Fibroblast of lung (primary cell): ENCODE measurements around the gene PIK3R2. TPM values are rescaled to one million over a fixed set of nuclear protein-coding genes. Genes with fewer than 3 reads are reported as not detected.

Source experiments
- DNase-seq, 2 donors: peaks; one replicate each; pipeline versions ENCODE4 v3.0.0 to v3.0.0-alpha.2; 2010; ENCODE audit warnings: low read depth in 2 of 2
- H2AFZ ChIP-seq: 2 replicates; pipeline ENCODE4 v1.5.1; 2012; ENCODE audit warnings: low read length, control low read depth, inconsistent platforms
- H3K27ac ChIP-seq: 2 replicates; pipeline ENCODE4 v1.5.1; 2011; ENCODE audit warnings: low read length, control low read depth; ENCODE audit not compliant: insufficient read depth
- H3K27me3 ChIP-seq: 2 replicates; pipeline ENCODE4 v1.5.1; 2011; ENCODE audit warnings: mild to moderate bottlenecking, low read length; ENCODE audit not compliant: control insufficient read depth, insufficient read depth
- H3K36me3 ChIP-seq: 2 replicates; pipeline ENCODE4 v1.5.1; 2011; ENCODE audit warnings: low read length; ENCODE audit not compliant: control insufficient read depth, insufficient read depth
- H3K4me1 ChIP-seq: 2 replicates; pipeline ENCODE4 v1.5.1; 2011; ENCODE audit warnings: low read length; ENCODE audit not compliant: control insufficient read depth, insufficient read depth; ENCODE audit errors: extremely low read depth
- H3K4me2 ChIP-seq: 2 replicates; pipeline ENCODE4 v1.5.1; 2011; ENCODE audit warnings: low read length, control low read depth; ENCODE audit not compliant: insufficient read depth; ENCODE audit errors: extremely low read depth
- H3K4me3 ChIP-seq, 4 experiments: fragments of 200-600 bp in 1 of 4; sonication (generic) in 1 of 4; replicated peaks in 1 of 4; 2 replicates each; pipeline ENCODE4 v1.5.1; 2011 to 2016; ENCODE audit warnings: low read length in 4 of 4, low read depth in 3 of 4, mild to moderate bottlenecking in 3 of 4, control low read depth in 2 of 4, inconsistent platforms in 1 of 4, mixed read lengths in 1 of 4; ENCODE audit not compliant: insufficient read depth in 1 of 4; ENCODE audit errors: control extremely low read depth in 1 of 4
- H3K79me2 ChIP-seq: 2 replicates; pipeline ENCODE4 v1.5.1; 2012; ENCODE audit warnings: mild to moderate bottlenecking, low read length, inconsistent platforms; ENCODE audit not compliant: control insufficient read depth, insufficient read depth
- H3K9ac ChIP-seq: 2 replicates; pipeline ENCODE4 v1.5.1; 2011; ENCODE audit warnings: mild to moderate bottlenecking, low read length, control low read depth; ENCODE audit not compliant: insufficient read depth
- H3K9me3 ChIP-seq: 2 replicates; pipeline ENCODE4 v1.5.1; 2012; ENCODE audit warnings: low read depth, low read length; ENCODE audit not compliant: control insufficient read depth, insufficient read depth
- H4K20me1 ChIP-seq: 2 replicates; pipeline ENCODE4 v1.5.1; 2011; ENCODE audit warnings: low read length; ENCODE audit not compliant: control insufficient read depth, insufficient read depth; ENCODE audit errors: extremely low read depth
- EZH2 ChIP-seq: IDR thresholded peaks from 2 replicates; pipeline ENCODE4 v1.5.1; 2012; ENCODE audit warnings: low read length, control low read depth, mild to moderate bottlenecking; ENCODE audit errors: missing control alignments
- polyA plus RNA-seq, 2 donors: library from polyadenylated mRNA; depleted of rRNA in 1 of 2; stranded (reverse) in 1 of 2; unstranded in 1 of 2; fragments of >200 nt; gene quantifications; 2 replicates each; pipeline ENCODE4 v1.2.1, GENCODE V29; 2011 to 2012; ENCODE audit warnings: missing spikeins in 1 of 2
- total RNA-seq: library from RNA; depleted of rRNA; stranded (reverse); fragments of >200 nt; gene quantifications from 2 replicates; pipeline ENCODE4 v1.2.1, GENCODE V29; 2014
- TF ChIP-seq, protein P1 (sequence below), 2 donors: IDR thresholded peaks in 1 of 2; conservative IDR thresholded peaks in 1 of 2; 1 replicate in 1 of 2; 2 replicates in 1 of 2; pipeline ENCODE4 v1.5.1; 2011 to 2012; ENCODE audit warnings: low read length in 2 of 2, control low read depth in 1 of 2, inconsistent platforms in 1 of 2, low read depth in 1 of 2, mild to moderate bottlenecking in 1 of 2

The PIK3R2 gene
- total and polyA plus RNA-seq, 2 donors (not counting 1 experiment from before 2014, with no cell fraction given): 10.1 to 18.4 TPM

DNA sequence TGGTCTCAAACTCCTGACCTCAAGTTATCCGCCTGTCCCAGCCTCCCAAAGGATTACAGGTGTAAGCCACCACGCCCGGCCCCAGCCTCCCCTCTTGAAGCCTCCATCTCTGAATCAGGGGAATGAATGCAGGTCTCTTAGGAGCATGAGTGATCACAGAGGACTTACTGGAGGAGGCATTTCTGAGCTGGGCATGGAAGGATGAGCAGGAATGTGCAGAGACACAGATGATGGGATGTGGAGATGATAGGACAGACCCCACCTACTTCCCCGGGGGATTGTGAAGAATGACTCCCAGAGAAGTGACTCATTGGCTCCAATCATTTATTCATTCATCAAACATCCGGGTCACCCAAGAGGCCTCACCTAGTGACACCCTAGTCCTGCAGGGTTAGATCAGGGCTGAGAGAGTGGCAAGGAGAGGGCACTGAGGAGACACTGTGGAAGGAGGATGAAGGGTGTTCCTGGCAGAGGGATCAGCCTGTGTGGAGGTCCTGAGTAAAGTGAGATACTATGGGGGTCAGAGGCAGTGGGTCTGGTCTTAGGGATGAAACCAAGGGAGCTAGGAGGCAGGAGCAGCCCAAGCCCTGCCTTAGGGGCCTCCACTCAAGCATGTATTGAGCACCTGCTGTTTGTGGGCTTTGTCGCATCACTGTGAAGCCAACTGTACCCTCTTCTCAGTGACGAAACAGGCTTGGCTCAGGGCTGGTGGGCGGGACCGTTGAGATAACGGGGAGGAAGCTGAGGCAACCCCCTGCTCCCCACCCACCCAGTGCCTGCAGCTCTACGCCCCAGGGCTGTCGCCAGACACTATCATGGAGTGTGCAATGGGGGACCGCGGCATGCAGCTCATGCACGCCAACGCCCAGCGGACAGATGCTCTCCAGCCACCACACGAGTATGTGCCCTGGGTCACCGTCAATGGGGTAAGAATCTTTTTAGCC, 23.7 kb downstream of the PIK3R2 start:
- H3K36me3 ChIP-seq: no peaks in the 10 kb centered on the region
- no peaks in the 10 kb centered on the region for H3K79me2 ChIP-seq
- H3K27me3 ChIP-seq: no peaks in the 10 kb centered on the region
- H4K20me1 ChIP-seq: no peaks in the 10 kb centered on the region
- no peak overlapping the region for H3K9ac ChIP-seq
- no peaks in the 10 kb centered on the region for H3K9me3 ChIP-seq
- peaks cover 4% of the 10 kb centered on the region for H3K4me1 ChIP-seq
- no peak overlapping the region for H3K27ac ChIP-seq
- no peak overlapping the region for H3K4me3 ChIP-seq
- no peak overlapping the region for H2AFZ ChIP-seq
- DNase-seq: no peak
- no peak for TF ChIP-seq EZH2
- H3K4me2 ChIP-seq: no peak overlapping the region

GRCh38 chr19:18179957-18180356, 27.0 kb downstream of the PIK3R2 start:
- H3K4me2 ChIP-seq: no peak overlapping the region
- no peak overlapping the region for H2AFZ ChIP-seq
- no peaks in the 10 kb centered on the region for H4K20me1 ChIP-seq
- TF ChIP-seq, protein P1, sequence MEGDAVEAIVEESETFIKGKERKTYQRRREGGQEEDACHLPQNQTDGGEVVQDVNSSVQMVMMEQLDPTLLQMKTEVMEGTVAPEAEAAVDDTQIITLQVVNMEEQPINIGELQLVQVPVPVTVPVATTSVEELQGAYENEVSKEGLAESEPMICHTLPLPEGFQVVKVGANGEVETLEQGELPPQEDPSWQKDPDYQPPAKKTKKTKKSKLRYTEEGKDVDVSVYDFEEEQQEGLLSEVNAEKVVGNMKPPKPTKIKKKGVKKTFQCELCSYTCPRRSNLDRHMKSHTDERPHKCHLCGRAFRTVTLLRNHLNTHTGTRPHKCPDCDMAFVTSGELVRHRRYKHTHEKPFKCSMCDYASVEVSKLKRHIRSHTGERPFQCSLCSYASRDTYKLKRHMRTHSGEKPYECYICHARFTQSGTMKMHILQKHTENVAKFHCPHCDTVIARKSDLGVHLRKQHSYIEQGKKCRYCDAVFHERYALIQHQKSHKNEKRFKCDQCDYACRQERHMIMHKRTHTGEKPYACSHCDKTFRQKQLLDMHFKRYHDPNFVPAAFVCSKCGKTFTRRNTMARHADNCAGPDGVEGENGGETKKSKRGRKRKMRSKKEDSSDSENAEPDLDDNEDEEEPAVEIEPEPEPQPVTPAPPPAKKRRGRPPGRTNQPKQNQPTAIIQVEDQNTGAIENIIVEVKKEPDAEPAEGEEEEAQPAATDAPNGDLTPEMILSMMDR (conservative IDR thresholded peaks at IDR 0.05 in 1 of 2, IDR thresholded peaks at IDR 0.05 in 1 of 2; ENCODE audit: low read depth in 1 of 2, low read length in 2 of 2): no peak
- no peak for TF ChIP-seq EZH2
- no peaks in the 10 kb centered on the region for H3K9me3 ChIP-seq
- H3K4me3 ChIP-seq: no peak overlapping the region
- no peaks in the 10 kb centered on the region for H3K4me1 ChIP-seq
- H3K27ac ChIP-seq: no peak overlapping the region
- no peaks in the 10 kb centered on the region for H3K79me2 ChIP-seq
- DNase-seq: no peak
- no peaks in the 10 kb centered on the region for H3K27me3 ChIP-seq
- no peaks in the 10 kb centered on the region for H3K36me3 ChIP-seq
- H3K9ac ChIP-seq: no peak overlapping the region

DNA sequence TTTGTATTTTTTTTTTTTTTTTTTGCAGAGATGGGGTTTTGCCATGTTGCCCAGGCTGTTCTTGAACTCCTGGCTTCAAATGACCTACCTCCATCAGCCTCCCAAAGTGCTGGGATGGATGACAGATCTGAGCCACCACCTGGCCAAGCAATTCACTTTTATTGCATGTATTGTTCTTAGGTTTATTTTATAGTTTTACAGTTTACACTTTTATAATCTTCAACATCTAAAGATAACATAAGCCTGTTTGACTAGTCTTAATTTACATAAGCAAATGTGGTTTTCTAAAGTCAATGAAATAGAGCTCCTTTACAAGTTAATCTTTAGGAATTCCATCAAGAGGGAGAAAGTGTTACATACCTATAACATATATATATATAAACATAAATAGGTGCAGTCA, 30.6 kb downstream of the PIK3R2 start:
- no peaks in the 10 kb centered on the region for H3K79me2 ChIP-seq
- no peaks in the 10 kb centered on the region for H3K36me3 ChIP-seq
- no peaks in the 10 kb centered on the region for H3K4me1 ChIP-seq
- no peak overlapping the region for H3K4me2 ChIP-seq
- DNase-seq: no peak
- no peaks in the 10 kb centered on the region for H3K9me3 ChIP-seq
- no peaks in the 10 kb centered on the region for H3K27me3 ChIP-seq
- no peak overlapping the region for H2AFZ ChIP-seq
- no peaks in the 10 kb centered on the region for H4K20me1 ChIP-seq
- no peak overlapping the region for H3K4me3 ChIP-seq
- H3K9ac ChIP-seq: no peak overlapping the region
- no peak overlapping the region for H3K27ac ChIP-seq
- no peak for TF ChIP-seq EZH2
- TF ChIP-seq, protein P1 (conservative IDR thresholded peaks at IDR 0.05 in 1 of 2, IDR thresholded peaks at IDR 0.05 in 1 of 2; ENCODE audit: low read depth in 1 of 2, low read length in 2 of 2): no peak
